AG04450 (cell line): ENCODE data around the gene NDFIP2. TPM values are rescaled to one million over a fixed set of nuclear protein-coding genes. Genes with fewer than 3 reads are reported as not detected.

Experiments used
- CTCF ChIA-PET: fragments of 300-600, 350-600 bp; formaldehyde crosslinking; extraction: SDS; loops from one replicate; lab custom pipeline; 2022; ENCODE audit warnings: antibody characterized with exemption, inconsistent platforms; lab: Charles Lee
- POLR2A ChIA-PET: fragments of 350-600 bp; formaldehyde crosslinking; extraction: SDS; loops from one replicate; lab custom pipeline; 2021; ENCODE audit warnings: antibody characterized with exemption, inconsistent platforms; lab: Yijun Ruan, JAX
- DNase-seq: peaks from one replicate; pipeline ENCODE4 v3.0.0-alpha.2; 2011; ENCODE audit warnings: low read depth, low spot score
- H3K27ac ChIP-seq: one replicate; pipeline ENCODE4 v1.5.1; 2012; ENCODE audit warnings: low read depth, low read length, control low read depth
- H3K27me3 ChIP-seq: one replicate; pipeline ENCODE4 v1.6.0; 2012; ENCODE audit warnings: low read length; ENCODE audit not compliant: control insufficient read depth, insufficient read depth
- H3K4me3 ChIP-seq: 2 replicates; pipeline ENCODE4 v1.5.1; 2011; ENCODE audit warnings: mild to moderate bottlenecking, low read depth, low read length, control low read depth
- H3K9me3 ChIP-seq: 2 replicates; pipeline ENCODE4 v1.5.1; 2012; ENCODE audit warnings: low read length; ENCODE audit not compliant: control insufficient read depth, insufficient read depth
- CTCF ChIP-seq: IDR thresholded peaks from 2 replicates; pipeline ENCODE4 v1.5.1; 2011; ENCODE audit warnings: low read depth, low read length, control low read depth, inconsistent platforms
- polyA plus RNA-seq: library from polyadenylated mRNA; depleted of rRNA; stranded (reverse); fragments of >200 nt; gene quantifications from 2 replicates; pipeline ENCODE4 v1.2.3, GENCODE V29; 2011

The NDFIP2 gene
- polyA plus RNA-seq, 1 experiment: 33.0 TPM

DNA sequence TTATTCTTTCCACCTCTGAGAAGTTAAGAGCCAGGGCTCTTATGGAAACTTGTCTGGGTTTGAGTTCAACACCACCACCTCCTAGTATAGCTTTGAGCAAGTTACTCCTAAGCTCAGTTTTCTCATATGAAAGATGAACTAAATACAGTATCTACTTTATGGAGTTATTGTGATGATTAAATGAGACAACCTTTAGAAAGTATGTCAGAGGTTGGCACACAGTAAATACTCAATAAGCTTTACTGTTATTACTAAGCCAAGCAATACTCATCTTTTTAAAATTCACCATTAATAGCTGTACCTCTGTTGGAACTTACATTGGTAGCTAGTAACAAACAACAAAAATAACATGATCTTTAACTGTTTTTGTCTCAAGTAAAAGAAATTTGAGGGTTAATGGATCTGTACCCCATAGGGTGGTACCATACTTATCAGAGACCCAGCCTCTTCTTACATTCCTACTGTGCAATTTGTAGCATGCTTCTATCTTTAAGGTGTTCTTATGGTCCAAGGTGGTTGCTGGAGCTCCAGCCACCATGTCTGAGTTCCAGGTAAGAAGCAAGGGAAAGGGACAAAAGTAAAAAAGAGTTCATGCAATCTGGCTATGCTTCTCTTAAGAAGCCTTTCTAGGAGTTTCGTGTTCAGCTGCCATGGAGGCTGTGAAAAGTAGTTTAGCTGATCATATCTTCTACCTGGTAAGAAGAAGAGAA lies 24.1 kb upstream of the NDFIP2 start:
- H3K9me3 ChIP-seq: no peaks in the 10 kb centered on the region
- ChIA-PET POLR2A (no interaction called here), CTCF (interaction anchor here (0.7 to 5.0 kb wide), 4 partner anchors 15 to 886 kb away, joined by 6 to 36 read pairs (median 6); no protein-coding TSS in a partner anchor)
- TF ChIP-seq CTCF: no peak
- H3K4me3 ChIP-seq: no peak overlapping the region
- H3K27ac ChIP-seq: no peak overlapping the region
- no peaks in the 10 kb centered on the region for H3K27me3 ChIP-seq
- DNase-seq: no peak

GRCh38 chr13:79457390-79457789 lies 23.6 kb upstream of the NDFIP2 start:
- Histone ChIP-seq H3K9me3 (no peaks in the 10 kb centered on the region), H3K4me3 (no peak overlapping the region), H3K27ac (no peak overlapping the region), H3K27me3 (no peaks in the 10 kb centered on the region)
- no peak for TF ChIP-seq CTCF
- ChIA-PET CTCF (interaction anchor here (5.0 kb wide), 1 partner anchor 34 kb away, joined by 36 read pairs; no protein-coding TSS in a partner anchor), POLR2A (no interaction called here)
- DNase-seq: no peak

GRCh38 chr13:79457948-79458347 lies 23.0 kb upstream of the NDFIP2 start:
- TF ChIP-seq CTCF: no peak
- peak; percentile 36 for DNase-seq
- Histone ChIP-seq H3K27ac (no peak overlapping the region), H3K27me3 (no peaks in the 10 kb centered on the region), H3K4me3 (no peak overlapping the region), H3K9me3 (no peaks in the 10 kb centered on the region)
- CTCF ChIA-PET: interaction anchor here (2.0 to 5.0 kb wide), 2 partner anchors 34 to 84 kb away, joined by 9 to 36 read pairs; no protein-coding TSS in a partner anchor
- POLR2A ChIA-PET: no interaction called here

DNA sequence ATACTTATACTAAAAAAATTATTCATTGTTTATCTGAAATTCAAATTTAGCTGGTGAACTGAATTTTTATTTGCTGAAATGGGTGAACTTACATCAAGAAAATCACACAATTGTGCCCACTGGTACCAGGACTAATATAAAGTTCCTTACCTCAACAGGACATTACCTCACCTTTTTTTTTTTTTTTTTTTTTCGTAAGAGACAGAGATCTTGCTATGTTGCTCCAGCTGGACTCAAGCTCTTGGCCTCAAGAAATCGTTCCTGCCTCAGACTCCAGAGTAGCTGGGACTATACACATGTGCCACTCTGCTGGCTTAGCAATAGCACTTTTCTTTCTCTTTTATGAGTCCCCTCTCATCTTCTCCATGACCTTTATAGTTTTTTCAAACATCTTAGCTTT lies 22.5 kb upstream of the NDFIP2 start:
- POLR2A ChIA-PET: no interaction called here
- H3K27me3 ChIP-seq: no peaks in the 10 kb centered on the region
- H3K27ac ChIP-seq: no peak overlapping the region
- no peaks in the 10 kb centered on the region for H3K9me3 ChIP-seq
- H3K4me3 ChIP-seq: no peak overlapping the region
- no peak for DNase-seq
- CTCF ChIA-PET: interaction anchor here (1.5 to 5.0 kb wide), 3 partner anchors 35 to 91 kb away, joined by 3 to 36 read pairs (median 9); no protein-coding TSS in a partner anchor
- no peak for TF ChIP-seq CTCF

GRCh38 chr13:79459906-79460305 lies 21.0 kb upstream of the NDFIP2 start:
- POLR2A ChIA-PET: interaction anchor here (1.1 kb wide), 1 partner anchor 21 kb away, joined by 3 read pairs; the partner anchor contains the start of gene NDFIP2
- H3K27ac ChIP-seq: no peak overlapping the region
- H3K9me3 ChIP-seq: no peaks in the 10 kb centered on the region
- TF ChIP-seq CTCF: no peak
- no peaks in the 10 kb centered on the region for H3K27me3 ChIP-seq
- CTCF ChIA-PET: interaction anchor here (2.0 to 5.0 kb wide), 2 partner anchors 36 to 82 kb away, joined by 9 to 36 read pairs; no protein-coding TSS in a partner anchor
- no peak for DNase-seq
- H3K4me3 ChIP-seq: no peak overlapping the region
